ENCODE results near the gene ACBD4.

The ACBD4 gene

GRCh38 chr17:45138911-45139532 is 3.5 kb downstream of the ACBD4 start:
- no peak for DNase-seq

- no peak for DNase-seq
Measured at GRCh38 chr17:45139533-45139920, 4.0 kb downstream of the ACBD4 start.

- DNase-seq: no peak
Measured at GRCh38 chr17:45143094-45143670, 7.7 kb downstream of the ACBD4 start.

- no peak for DNase-seq
Measured at GRCh38 chr17:45143767-45144198, 8.3 kb downstream of the ACBD4 start.

- DNase-seq: peak; percentile 23
Measured at GRCh38 chr17:45144199-45145034, 8.9 kb downstream of the ACBD4 start.

- DNase-seq: no peak
Measured at GRCh38 chr17:45145035-45145389, 9.5 kb downstream of the ACBD4 start.

GRCh38 chr17:45146166-45146565 is 10.7 kb downstream of the ACBD4 start:
- DNase-seq: no peak

- DNase-seq: no peak
Measured at GRCh38 chr17:45146592-45146889, 11.1 kb downstream of the ACBD4 start.

- DNase-seq: peak; percentile 83
Measured at GRCh38 chr17:45146890-45147580, 11.5 kb downstream of the ACBD4 start.

GRCh38 chr17:45147581-45148182 is 12.2 kb downstream of the ACBD4 start:
- DNase-seq: peak; percentile 87

GRCh38 chr17:45148183-45149036 is 12.9 kb downstream of the ACBD4 start, which contains the start of gene HEXIM1:
Gene HEXIM1, plus strand, starts transcription at chr17:45148475. Its CDS starts 716 bp downstream, at chr17:45149191.
- peak; percentile 99 for DNase-seq

- peak; percentile 88 for DNase-seq
Measured at GRCh38 chr17:45149037-45149668, 13.7 kb downstream of the ACBD4 start.

- peak; percentile 56 for DNase-seq
Measured at GRCh38 chr17:45149669-45150664, 14.5 kb downstream of the ACBD4 start.

GRCh38 chr17:45150911-45151809 is 15.7 kb downstream of the ACBD4 start:
- DNase-seq: no peak

- DNase-seq: no peak
Measured at GRCh38 chr17:45155029-45155428, 19.5 kb downstream of the ACBD4 start.

- no peak for DNase-seq
Measured at GRCh38 chr17:45155483-45155882, 20.0 kb downstream of the ACBD4 start.

- DNase-seq: no peak
Measured at GRCh38 chr17:45156242-45156641, 20.8 kb downstream of the ACBD4 start.

GRCh38 chr17:45160447-45161287 is 25.2 kb downstream of the ACBD4 start:
- peak; percentile 53 for DNase-seq

Measured in activated CD4-positive, alpha-beta T cell treated with anti-CD3 and anti-CD28 coated beads, Interleukin-10, Interleukin-2, amounts not matched to agents 100 ng/mL and 50 ng/mL, durations not matched to agents 16 hours and 8 hours (primary cell).